B cell (primary cell): ENCODE results near the gene OVOL3. TPM values are rescaled to one million over a fixed set of nuclear protein-coding genes. Genes with fewer than 3 reads are reported as not detected.

Experiments used
- ATAC-seq: fragments of 200-7000 bp; cut with Tn5 transposase; one replicate; pipeline ENCODE4 v1.10.0; 2021; ENCODE audit warnings: low read depth, mild to moderate bottlenecking, moderate number of reproducible peaks, moderate library complexity
- CTCF ChIA-PET: fragments of 350-600 bp; sonication (Branson Sonifier 250); formaldehyde crosslinking; loops from one replicate; lab custom pipeline; 2021; ENCODE audit warnings: antibody characterized with exemption, inconsistent platforms; lab: Charles Lee
- POLR2A ChIA-PET: fragments of 350-600 bp; sonication (Branson Sonifier 250); formaldehyde crosslinking; loops from one replicate; lab custom pipeline; 2021; ENCODE audit warnings: antibody characterized with exemption; lab: Charles Lee
- DNase-seq: peaks from one replicate; pipeline ENCODE4 v3.0.0; 2013
- H2AFZ ChIP-seq: 2 replicates; pipeline ENCODE4 v1.6.1; 2012; ENCODE audit warnings: mild to moderate bottlenecking, low read depth, low read length; ENCODE audit not compliant: insufficient read depth, poor library complexity, severe bottlenecking
- H3K27ac ChIP-seq, 2 donors: 1 replicate in 1 of 2; 2 replicates in 1 of 2; pipeline ENCODE4 v1.5.1; 2012 to 2013; ENCODE audit warnings: low read length in 2 of 2, mild to moderate bottlenecking in 2 of 2, moderate library complexity in 1 of 2
- H3K27me3 ChIP-seq, 4 experiments: fragments of 200-600 bp in 1 of 4; sonication (generic) in 1 of 4; replicated peaks in 1 of 4; 1 replicate in 2 of 4; 2 replicates in 2 of 4; pipeline versions ENCODE4 v1.6.1 to v1.7.0; 2013 to 2016; ENCODE audit warnings: low read length in 3 of 4, mild to moderate bottlenecking in 2 of 4, mixed read lengths in 1 of 4, moderate library complexity in 1 of 4; ENCODE audit not compliant: insufficient read depth in 4 of 4, control insufficient read depth in 3 of 4; ENCODE audit errors: control extremely low read depth in 1 of 4
- H3K36me3 ChIP-seq, 2 experiments: replicated peaks in 1 of 2; 1 replicate in 1 of 2; 2 replicates in 1 of 2; pipeline versions ENCODE4 v1.6.1 to v1.7.1; 2013; ENCODE audit warnings: low read length in 1 of 2; ENCODE audit not compliant: insufficient read depth in 2 of 2, control insufficient read depth in 1 of 2; ENCODE audit errors: control extremely low read depth in 1 of 2, extremely low read depth in 1 of 2
- H3K4me1 ChIP-seq, 2 donors: fragments of 200-600 bp in 1 of 2; sonication (generic) in 1 of 2; 1 replicate in 1 of 2; 2 replicates in 1 of 2; pipeline versions ENCODE4 v1.5.1 to v1.6.1; 2013 to 2017; ENCODE audit warnings: low read length in 2 of 2; ENCODE audit not compliant: control insufficient read depth in 2 of 2, insufficient read depth in 2 of 2
- H3K4me2 ChIP-seq: replicated peaks from 2 replicates; pipeline ENCODE3; 2012; ENCODE audit warnings: mild to moderate bottlenecking, low read depth, low read length; ENCODE audit not compliant: poor library complexity, severe bottlenecking
- H3K4me3 ChIP-seq, 5 experiments: fragments of 200-600 bp in 1 of 5; sonication (generic) in 1 of 5; 1 replicate in 3 of 5; 2 replicates in 2 of 5; pipeline versions ENCODE4 v1.5.1 to v1.7.0; 2011 to 2016; ENCODE audit warnings: low read length in 4 of 5, mild to moderate bottlenecking in 4 of 5, low read depth in 2 of 5, control low read depth in 1 of 5, moderate library complexity in 1 of 5; ENCODE audit not compliant: insufficient read depth in 1 of 5; ENCODE audit errors: control extremely low read depth in 1 of 5, extremely low read depth in 1 of 5
- H3K79me2 ChIP-seq: fragments of 200-600 bp; sonication (generic); one replicate; pipeline ENCODE4 v1.6.0; 2016; ENCODE audit warnings: low read length; ENCODE audit not compliant: control insufficient read depth, insufficient read depth
- H3K9ac ChIP-seq: fragments of 200-600 bp; sonication (generic); 2 replicates; pipeline ENCODE4 v1.6.1; 2017; ENCODE audit warnings: mild to moderate bottlenecking, low read length, moderate library complexity
- H3K9me3 ChIP-seq, 3 donors: one replicate each; pipeline versions ENCODE4 v1.6.1 to v1.7.1; 2013; ENCODE audit warnings: low read length in 2 of 3; ENCODE audit not compliant: control insufficient read depth in 2 of 3, insufficient read depth in 1 of 3; ENCODE audit errors: control extremely low read depth in 1 of 3
- H4K20me1 ChIP-seq: 2 replicates; pipeline ENCODE4 v1.6.0; 2012; ENCODE audit warnings: mild to moderate bottlenecking, low read length; ENCODE audit not compliant: insufficient read depth, control insufficient read depth, poor library complexity, severe bottlenecking
- H3K27ac Mint-ChIP-seq: one replicate; pipeline ENCODE4 v1.8.0; 2021; ENCODE audit warnings: mixed read lengths
- H3K27me3 Mint-ChIP-seq: one replicate; pipeline ENCODE4 v1.8.0; 2021; ENCODE audit warnings: mixed read lengths
- H3K4me1 Mint-ChIP-seq: one replicate; pipeline ENCODE4 v1.8.0; 2021; ENCODE audit warnings: mixed read lengths
- H3K4me3 Mint-ChIP-seq: one replicate; pipeline ENCODE4 v1.8.0; 2021; ENCODE audit warnings: mixed read lengths
- H3K9me3 Mint-ChIP-seq: one replicate; pipeline ENCODE4 v1.8.0; 2022; ENCODE audit warnings: mixed read lengths; ENCODE audit not compliant: insufficient read depth
- CTCF ChIP-seq: fragments of 200-600 bp; IDR thresholded peaks from one replicate; pipeline ENCODE4 v1.8.0; 2022; ENCODE audit warnings: antibody characterized with exemption, mild to moderate bottlenecking
- EZH2 ChIP-seq: IDR thresholded peaks from 2 replicates; pipeline ENCODE4 v1.6.1; 2012; ENCODE audit warnings: borderline replicate concordance, low read depth, mild to moderate bottlenecking, moderate library complexity, low read length; ENCODE audit not compliant: insufficient read depth, poor library complexity, severe bottlenecking
- WGBS: methylation state at CpG from one replicate; pipeline ENCODE4 v1.1.5; 2013; ENCODE audit warnings: missing lambda C conversion rate; ENCODE audit not compliant: insufficient coverage; 5-methylcytosine and 5-hydroxymethylcytosine counted together
- intact Hi-C: fragments of 100-400 bp; cut with micrococcal nuclease; formaldehyde crosslinking; loops from one replicate; pipeline ENCODE4 v1.10.0; 2022
- polyA plus RNA-seq: library from polyadenylated mRNA; depleted of rRNA; stranded (reverse); fragments of >200 nt; gene quantifications from 2 replicates; pipeline ENCODE4 v1.2.3, GENCODE V29; 2012
- total RNA-seq, 2 donors: library from RNA; stranded (reverse); fragments of 120-200 nt in 1 of 2; gene quantifications; 1 replicate in 1 of 2; 2 replicates in 1 of 2; pipeline versions ENCODE4 v1.2.3 to v1.2.4, GENCODE V29; 2013 to 2022

OVOL3 gene
- total and polyA plus RNA-seq, 2 donors (not counting 1 experiment from before 2014, with no cell fraction given) = not detected

GRCh38 chr19:36116344-36116637 lies 5.3 kb downstream of the OVOL3 start:
- Histone ChIP-seq H3K9ac (peak overlapping the region; percentile 73), H3K27me3 (no peaks in the 10 kb centered on the region), H3K4me3 (peak overlapping the region in 4 of 5 experiments; percentile 76 to 91 (median 79)), H3K36me3 (peaks cover 0 to 39% of the 10 kb centered on the region in 2 experiments), H3K79me2 (peaks cover 63% of the 10 kb centered on the region), H3K4me2 (peak overlapping the region; percentile 80), H3K4me1 (peaks cover 16 to 23% of the 10 kb centered on the region in 2 donors), H3K27ac (peak overlapping the region; percentile 84 to 90), H3K9me3 (peaks cover 0 to 6% (median 0%) of the 10 kb centered on the region in 3 donors), H4K20me1 (peaks cover 26% of the 10 kb centered on the region), H2AFZ (peak overlapping the region; percentile 84)
- no peak for TF ChIP-seq EZH2
- no peak for TF ChIP-seq CTCF
- 100% methylated on average over 1 of the region's 1 CpG for WGBS
- ATAC-seq (no peak), DNase-seq (no peak)
- H3K9me3 Mint-ChIP-seq = no peaks in the 10 kb centered on the region
- peaks cover 40% of the 10 kb centered on the region for H3K4me1 Mint-ChIP-seq
- POLR2A ChIA-PET = interaction anchor here (0.6 to 3.4 kb wide), 2 partner anchors 62 to 1574 kb away, joined by 3 to 22 read pairs; partner anchors contain the start of genes THAP8 and WDR62
- peak overlapping the region; percentile 95 for H3K4me3 Mint-ChIP-seq
- peak overlapping the region; percentile 99 for H3K27ac Mint-ChIP-seq
- H3K27me3 Mint-ChIP-seq = no peaks in the 10 kb centered on the region
- CTCF ChIA-PET = interaction anchor here (5.6 kb wide), 1 partner anchor 11 kb away, joined by 42 read pairs; no protein-coding TSS in a partner anchor
- intact Hi-C loops = loop anchor here (10.0 kb wide), 1 partner anchor 471 kb away; the partner anchor contains the start of genes COX6B1 and ETV2

- Histone ChIP-seq H2AFZ (no peak overlapping the region), H3K27ac (no peak overlapping the region), H3K27me3 (no peaks in the 10 kb centered on the region), H3K9me3 (no peaks in the 10 kb centered on the region), H3K4me3 (no peak overlapping the region), H3K79me2 (peaks cover 50% of the 10 kb centered on the region), H3K9ac (no peak overlapping the region), H3K36me3 (peaks cover 0 to 49% of the 10 kb centered on the region in 2 experiments), H4K20me1 (peaks cover 19% of the 10 kb centered on the region), H3K4me1 (peaks cover 7 to 11% of the 10 kb centered on the region in 2 donors), H3K4me2 (no peak overlapping the region)
- Mint-ChIP-seq H3K4me3 (no peak overlapping the region), H3K27me3 (no peaks in the 10 kb centered on the region), H3K27ac (no peak overlapping the region), H3K4me1 (peaks cover 15% of the 10 kb centered on the region), H3K9me3 (no peaks in the 10 kb centered on the region)
- DNase-seq = no peak
- TF ChIP-seq EZH2 (no peak), CTCF (no peak)
- ChIA-PET CTCF (no interaction called here), POLR2A (no interaction called here)
- ATAC-seq = no peak
- 96% methylated on average over 19 of the region's 26 CpGs for WGBS
- intact Hi-C loops = no loop called here
Observed at GRCh38 chr19:36120092-36120983, 9.4 kb downstream of the OVOL3 start.
